Transverse colon (tissue), 4 donors: ENCODE results near the gene SCYGR2. TPM values are rescaled to one million over a fixed set of nuclear protein-coding genes. Genes with fewer than 3 reads are reported as not detected.

Experiments
- DNase-seq: peaks from one replicate; pipeline ENCODE4 v3.0.0-alpha.2; 2019
- H3K27ac ChIP-seq, 4 donors: fragments of 200-600 bp; sonication (generic); 2 replicates each; pipeline ENCODE4 v1.5.1; 2016 to 2018; ENCODE audit warnings: inconsistent platforms in 4 of 4
- H3K27me3 ChIP-seq: fragments of 200-600 bp; sonication (generic); 2 replicates; pipeline ENCODE4 v1.5.1; 2017; ENCODE audit warnings: inconsistent platforms
- H3K36me3 ChIP-seq, 4 donors: fragments of 200-600 bp; sonication (generic); 2 replicates each; pipeline ENCODE4 v1.5.1; 2017 to 2019; ENCODE audit warnings: inconsistent platforms in 4 of 4
- H3K4me1 ChIP-seq, 4 donors: fragments of 200-600 bp; sonication (generic); 2 replicates each; pipeline ENCODE4 v1.5.1; 2017 to 2020; ENCODE audit warnings: inconsistent platforms in 4 of 4
- H3K4me3 ChIP-seq, 4 donors: fragments of 200-600 bp; sonication (generic); 1 replicate in 1 of 4; 2 replicates in 3 of 4; pipeline versions ENCODE4 v1.5.1 to v1.6.1; 2017 to 2019; ENCODE audit warnings: inconsistent platforms in 4 of 4
- H3K9me3 ChIP-seq, 2 donors: fragments of 200-600 bp; sonication (generic); 2 replicates each; pipeline ENCODE4 v1.5.1; 2017 to 2019; ENCODE audit warnings: inconsistent platforms in 2 of 2
- CTCF ChIP-seq, 5 experiments: fragments of 200-600 bp in 3 of 5; fragments of 450-650 bp in 2 of 5; sonication (generic) in 3 of 5; IDR thresholded peaks; 1 replicate in 2 of 5; 2 replicates in 3 of 5; pipeline ENCODE4 v1.5.1; 2016 to 2017; ENCODE audit warnings: antibody characterized with exemption in 5 of 5, inconsistent platforms in 3 of 5, mild to moderate bottlenecking in 2 of 5, moderate library complexity in 1 of 5
- EP300 ChIP-seq: sonication (generic); formaldehyde crosslinking; IDR thresholded peaks from one replicate; pipeline ENCODE4 v1.6.1; 2017; ENCODE audit warnings: antibody characterized with exemption, low read depth
- POLR2A ChIP-seq: fragments of 450-650 bp; IDR thresholded peaks from one replicate; pipeline ENCODE4 v1.6.1; 2016; ENCODE audit warnings: antibody characterized with exemption, mild to moderate bottlenecking, moderate library complexity
- POLR2AphosphoS5 ChIP-seq, 3 donors: sonication (generic); formaldehyde crosslinking; IDR thresholded peaks; one replicate each; pipeline ENCODE4 v1.6.1; 2016; ENCODE audit warnings: antibody characterized with exemption in 3 of 3
- whole genome bisulfite sequencing, 2 donors: methylation state at CpG; one replicate each; pipeline ENCODE4 v1.1.5; 2018; ENCODE audit warnings: low coverage in 1 of 2; 5-methylcytosine and 5-hydroxymethylcytosine counted together
- in situ Hi-C, 4 donors: fragments of 200-750 bp; cut with MboI; loops; one replicate each; pipeline versions ENCODE4 v1.15.0 to v1.15.1; 2017; ENCODE audit warnings: low sequenced_read_pairs in 3 of 4, low pct_ligation_motif_present in 1 of 4, low pct_unique_long_range_greater_than_20kb in 1 of 4
- intact Hi-C: fragments of 100-400 bp; cut with DNase I; formaldehyde crosslinking; loops from one replicate; pipeline ENCODE4 v1.15.1; 2023; ENCODE audit warnings: low total_unique reads
- total RNA-seq, 4 donors: library from RNA; depleted of rRNA; stranded (reverse); fragments of >200 nt; gene quantifications; one replicate each; pipeline ENCODE4 v1.1.0, GENCODE V29; 2016

The SCYGR2 gene
- total RNA-seq, 4 donors from 2014 or later = not detected

GRCh38 chr2:227614246-227614645, 15.6 kb downstream of the SCYGR2 start:
- TF ChIP-seq POLR2A = no peak
- no peak for TF ChIP-seq POLR2AphosphoS5 (IDR thresholded peaks at IDR 0.05)
- TF ChIP-seq EP300 = no peak
- TF ChIP-seq CTCF (IDR thresholded peaks at IDR 0.05) = no peak
- WGBS, 2 donors = 95 to 100% methylated on average over 1 to 4 of the region's 4 CpGs
- intact Hi-C loops = no loop called here
- no peaks in the 10 kb centered on the region for H3K27me3 ChIP-seq
- in situ Hi-C loops = no loop called here
- no peaks in the 10 kb centered on the region for H3K4me1 ChIP-seq
- H3K27ac ChIP-seq = no peak overlapping the region
- H3K36me3 ChIP-seq = no peaks in the 10 kb centered on the region
- no peaks in the 10 kb centered on the region for H3K9me3 ChIP-seq
- H3K4me3 ChIP-seq = no peak overlapping the region
- DNase-seq = no peak

- no peak for TF ChIP-seq EP300
- no peak for TF ChIP-seq POLR2AphosphoS5 (IDR thresholded peaks at IDR 0.05)
- no peak for TF ChIP-seq POLR2A
- no peak for TF ChIP-seq CTCF (IDR thresholded peaks at IDR 0.05)
- in situ Hi-C loops = no loop called here
- Histone ChIP-seq H3K4me1 (no peaks in the 10 kb centered on the region), H3K36me3 (no peaks in the 10 kb centered on the region), H3K27ac (no peak within 1 kb of the TSS), H3K4me3 (no peak within 1 kb of the TSS), H3K27me3 (no peaks in the 10 kb centered on the region), H3K9me3 (no peaks in the 10 kb centered on the region)
- WGBS, 2 donors = 79% methylated on average over 2 of the region's 4 CpGs; no CpG with 5 or more reads in 1 of the 2 donors
- no peak for DNase-seq
- intact Hi-C loops = no loop called here
Measured at GRCh38 chr2:227614740-227615139, 16.0 kb downstream of the SCYGR2 start, which contains the start of gene SCYGR3. SCYGR3 (minus strand) TSS chr2:227614840; CDS start chr2:227614840, 0 bp downstream.

- DNase-seq = no peak
- H3K36me3 ChIP-seq = no peaks in the 10 kb centered on the region
- TF ChIP-seq EP300 (no peak), POLR2A (no peak), POLR2AphosphoS5 (IDR thresholded peaks at IDR 0.05) (no peak), CTCF (IDR thresholded peaks at IDR 0.05) (no peak)
- in situ Hi-C loops (no loop called here), intact Hi-C loops (no loop called here)
- H3K4me3 ChIP-seq = no peak overlapping the region
- H3K9me3 ChIP-seq = no peaks in the 10 kb centered on the region
- 81 to 87% methylated on average over 4 of the region's 4 CpGs for WGBS, 2 donors
- H3K27ac ChIP-seq = no peak overlapping the region
- H3K4me1 ChIP-seq = no peaks in the 10 kb centered on the region
- no peaks in the 10 kb centered on the region for H3K27me3 ChIP-seq
Measured at GRCh38 chr2:227615181-227615580, 16.5 kb downstream of the SCYGR2 start.

GRCh38 chr2:227615906-227616305, 17.2 kb downstream of the SCYGR2 start:
- H3K27me3 ChIP-seq = no peaks in the 10 kb centered on the region
- in situ Hi-C loops = no loop called here

More at GRCh38 chr2:227615906-227616305, 17.2 kb downstream of the SCYGR2 start:
- H3K27ac ChIP-seq = no peak overlapping the region
- no peak overlapping the region for H3K4me3 ChIP-seq
- WGBS, 2 donors = 75 to 86% methylated on average over 3 to 5 of the region's 5 CpGs
- no peaks in the 10 kb centered on the region for H3K9me3 ChIP-seq
- no peaks in the 10 kb centered on the region for H3K36me3 ChIP-seq
- TF ChIP-seq CTCF (IDR thresholded peaks at IDR 0.05) (no peak), POLR2A (no peak), POLR2AphosphoS5 (IDR thresholded peaks at IDR 0.05) (no peak), EP300 (no peak)
- H3K4me1 ChIP-seq = no peaks in the 10 kb centered on the region
- intact Hi-C loops = no loop called here
- DNase-seq = no peak
